Astrocyte (in vitro differentiated cells and primary cell): Measurements from ENCODE around the gene GPRC5B.

Source experiments
- CTCF ChIP-seq: IDR thresholded peaks from 2 replicates; pipeline ENCODE4 v1.5.1; 2011; ENCODE audit warnings: low read depth, mild to moderate bottlenecking, inconsistent platforms, low read length, moderate library complexity; ENCODE audit not compliant: insufficient read depth
- EZH2 ChIP-seq: IDR thresholded peaks from 2 replicates; pipeline ENCODE4 v1.6.1; 2012; ENCODE audit warnings: mild to moderate bottlenecking, low read length, inconsistent platforms; ENCODE audit not compliant: insufficient read depth

DNA sequence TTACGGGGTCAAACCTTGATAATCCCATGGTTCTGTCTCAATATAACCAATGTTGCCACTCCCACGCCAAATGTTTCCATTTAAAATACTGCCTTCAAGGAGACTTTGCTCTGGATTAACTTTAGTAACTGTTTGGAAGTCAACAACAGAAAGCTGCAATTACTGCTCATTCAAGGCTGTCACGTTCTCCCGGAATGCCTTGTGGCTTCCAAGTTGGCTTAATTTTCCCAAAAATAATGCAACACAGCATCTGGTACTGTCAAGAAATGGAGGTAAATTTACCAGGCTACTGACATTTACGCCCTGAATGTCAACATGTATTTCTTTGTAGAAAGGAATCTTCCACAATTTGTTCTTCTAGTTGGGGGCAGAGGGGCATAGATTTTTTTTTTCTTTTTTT lies 38.2 kb downstream of the GPRC5B start:
- no peak for TF ChIP-seq CTCF
- no peak for TF ChIP-seq EZH2
